ENCODE data around the gene TLCD3A.
"Not testable (repeated sequence)": the region's sequence is repeated elsewhere in the genome, so short reads cannot be mapped to it uniquely, and the experiment has no call there.

TLCD3A gene

GRCh38 chr17:750431-751037 is 18.1 kb downstream of the TLCD3A start:
- no peak for DNase-seq

GRCh38 chr17:751269-752001 is 19.0 kb downstream of the TLCD3A start:
- peak; percentile 53 for DNase-seq

- DNase-seq: peak; percentile 97
Measured at GRCh38 chr17:752002-752619, 19.7 kb downstream of the TLCD3A start, which contains the start of gene GEMIN4. TSS of gene GEMIN4 (minus strand) at chr17:752264. CDS start at chr17:752142, 122 bp downstream.

- DNase-seq: no peak
Measured at GRCh38 chr17:752620-753219, 20.3 kb downstream of the TLCD3A start.

GRCh38 chr17:753418-753817 is 21.0 kb downstream of the TLCD3A start:
- no peak for DNase-seq

- not testable (repeated sequence) for DNase-seq
Measured at GRCh38 chr17:755319-755961, 23.0 kb downstream of the TLCD3A start.

GRCh38 chr17:756010-756567 is 23.7 kb downstream of the TLCD3A start:
- DNase-seq: not testable (repeated sequence)

- no peak for DNase-seq
Measured at GRCh38 chr17:759964-760363, 27.6 kb downstream of the TLCD3A start.

- DNase-seq: no peak
Measured at GRCh38 chr17:760371-760770, 28.0 kb downstream of the TLCD3A start.

- DNase-seq: no peak
Measured at GRCh38 chr17:767076-767475, 34.7 kb downstream of the TLCD3A start.

GRCh38 chr17:773016-773415 is 40.6 kb downstream of the TLCD3A start:
- DNase-seq: no peak

GRCh38 chr17:773467-774312 is 41.3 kb downstream of the TLCD3A start:
- no peak for DNase-seq

GRCh38 chr17:774313-774584 is 41.9 kb downstream of the TLCD3A start:
- no peak for DNase-seq

GRCh38 chr17:778096-778495 is 45.7 kb downstream of the TLCD3A start:
- no peak for DNase-seq

- DNase-seq: peak; percentile 92
Measured at GRCh38 chr17:781805-782731, 49.7 kb downstream of the TLCD3A start, which contains the start of the genes GLOD4 and MRM3. TSS of gene GLOD4 (minus strand) at chr17:782280. CDS start at chr17:782255, 25 bp downstream. TSS of gene MRM3 (plus strand) at chr17:782353. CDS start at chr17:782379, 26 bp downstream.

- peak; percentile 21 for DNase-seq
Measured at GRCh38 chr17:784143-784542, 51.7 kb downstream of the TLCD3A start.

GRCh38 chr17:785901-786300 is 53.5 kb downstream of the TLCD3A start:
- not testable (repeated sequence) for DNase-seq

GRCh38 chr17:787641-788221 is 55.3 kb downstream of the TLCD3A start:
- no peak for DNase-seq

- no peak for DNase-seq
Measured at GRCh38 chr17:788551-788950, 56.2 kb downstream of the TLCD3A start.

- DNase-seq: no peak
Measured at GRCh38 chr17:789160-789840, 56.9 kb downstream of the TLCD3A start.
